GM13976 (cell line): ENCODE measurements around the gene AMBP.
A peak's percentile ranks its signal among the peaks of the same experiment; 100 is the strongest.
"Not testable (repeated sequence)": the region's sequence is repeated elsewhere in the genome, so short reads cannot be mapped to it uniquely, and the experiment has no call there.

Experiments
- DNase-seq: peaks from one replicate; pipeline ENCODE4 v3.0.0; 2012; ENCODE audit warnings: low spot score
- in situ Hi-C: fragments of 300-500 bp; cut with MboI; formaldehyde crosslinking; loops from one replicate; pipeline ENCODE4 v1.12.0; 2022; ENCODE audit warnings: low sequenced_read_pairs, mixed read lengths, inconsistent platforms; ENCODE audit not compliant: unreplicated experiment
- TF ChIP-seq, protein P1 (sequence below): IDR thresholded peaks from 2 replicates; pipeline ENCODE4 v1.5.1; 2012; ENCODE audit warnings: borderline replicate concordance, mild to moderate bottlenecking; ENCODE audit not compliant: insufficient read depth; ENCODE audit errors: extremely low read depth, missing control alignments, control extremely low read depth

Gene AMBP

GRCh38 chr9:114085387-114085789 lies 7.3 kb upstream of the AMBP start:
- no peak for DNase-seq
- in situ Hi-C loops = no loop called here
- TF ChIP-seq, protein P1, sequence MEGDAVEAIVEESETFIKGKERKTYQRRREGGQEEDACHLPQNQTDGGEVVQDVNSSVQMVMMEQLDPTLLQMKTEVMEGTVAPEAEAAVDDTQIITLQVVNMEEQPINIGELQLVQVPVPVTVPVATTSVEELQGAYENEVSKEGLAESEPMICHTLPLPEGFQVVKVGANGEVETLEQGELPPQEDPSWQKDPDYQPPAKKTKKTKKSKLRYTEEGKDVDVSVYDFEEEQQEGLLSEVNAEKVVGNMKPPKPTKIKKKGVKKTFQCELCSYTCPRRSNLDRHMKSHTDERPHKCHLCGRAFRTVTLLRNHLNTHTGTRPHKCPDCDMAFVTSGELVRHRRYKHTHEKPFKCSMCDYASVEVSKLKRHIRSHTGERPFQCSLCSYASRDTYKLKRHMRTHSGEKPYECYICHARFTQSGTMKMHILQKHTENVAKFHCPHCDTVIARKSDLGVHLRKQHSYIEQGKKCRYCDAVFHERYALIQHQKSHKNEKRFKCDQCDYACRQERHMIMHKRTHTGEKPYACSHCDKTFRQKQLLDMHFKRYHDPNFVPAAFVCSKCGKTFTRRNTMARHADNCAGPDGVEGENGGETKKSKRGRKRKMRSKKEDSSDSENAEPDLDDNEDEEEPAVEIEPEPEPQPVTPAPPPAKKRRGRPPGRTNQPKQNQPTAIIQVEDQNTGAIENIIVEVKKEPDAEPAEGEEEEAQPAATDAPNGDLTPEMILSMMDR = no peak

GRCh38 chr9:114084282-114085073 lies 6.4 kb upstream of the AMBP start:
- in situ Hi-C loops = no loop called here
- no peak for DNase-seq
- TF ChIP-seq, protein P1 = no peak

DNA sequence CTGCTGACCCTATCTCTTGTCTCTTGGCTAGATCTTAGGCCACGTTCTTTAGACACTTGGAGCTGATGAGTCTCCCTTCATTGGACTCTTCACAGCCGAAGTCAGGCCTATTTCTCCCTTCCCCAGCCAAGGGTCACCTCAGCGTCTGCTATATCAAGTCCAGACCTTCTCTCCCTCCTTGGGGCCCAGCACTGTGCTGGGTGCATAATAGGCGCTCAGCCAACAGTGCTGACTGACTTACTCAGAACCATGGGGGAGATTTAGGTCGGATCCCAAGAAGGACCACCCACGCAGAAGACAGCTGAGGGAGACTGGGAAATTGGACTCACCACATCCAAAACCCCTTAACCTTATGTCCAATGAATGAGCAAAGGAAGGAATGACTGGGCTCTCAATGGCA lies 5.6 kb upstream of the AMBP start:
- in situ Hi-C loops = no loop called here
- no peak for DNase-seq
- TF ChIP-seq, protein P1 = no peak

- DNase-seq, in situ Hi-C loops: not testable (repeated sequence)
These were observed 4.8 kb upstream of the AMBP start for GRCh38 chr9:114082763-114083412.

DNA sequence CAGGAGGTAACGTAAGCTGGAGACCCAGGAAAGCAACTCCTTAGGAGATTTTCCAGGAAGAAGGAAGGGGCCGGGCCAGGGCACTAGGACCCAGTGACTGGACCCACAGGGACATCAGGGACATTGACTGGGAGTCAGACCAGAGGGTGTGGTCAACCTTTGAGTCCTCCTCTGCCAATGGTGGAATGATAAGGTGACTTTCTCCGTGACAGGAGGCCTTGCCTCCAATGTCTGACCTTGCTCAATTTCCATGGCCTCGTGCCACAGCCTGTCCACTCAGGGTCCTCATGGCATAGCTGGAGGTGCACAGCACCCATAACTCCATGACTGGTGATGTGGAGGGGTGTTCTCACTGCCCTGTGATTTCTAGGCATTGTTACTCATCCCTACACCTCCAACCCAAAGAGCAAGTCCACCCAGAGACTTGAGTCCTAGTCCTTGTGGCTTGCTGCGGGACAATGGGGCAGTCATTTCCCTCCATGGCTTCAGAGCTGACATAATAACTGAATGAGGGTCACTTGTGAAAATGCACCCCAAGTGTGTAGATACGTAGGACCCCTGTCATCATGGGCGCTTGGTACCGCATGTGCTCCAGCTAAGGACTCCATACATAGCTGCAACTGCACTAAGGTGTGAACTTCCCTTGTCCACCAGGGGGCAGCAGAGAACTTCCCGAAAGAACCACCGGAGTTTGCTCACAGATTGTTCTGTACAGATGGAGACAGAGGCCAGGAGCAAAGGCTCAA lies 4.1 kb upstream of the AMBP start:
- TF ChIP-seq, protein P1 = peak; percentile 86
- peak; percentile 86 for DNase-seq
- in situ Hi-C loops = no loop called here

GRCh38 chr9:114081441-114082016 lies 3.4 kb upstream of the AMBP start:
- no peak for DNase-seq
- in situ Hi-C loops = no loop called here
- TF ChIP-seq, protein P1 = no peak
